GM12865 (cell line): ENCODE data around the gene SLC6A2.

Source experiments
- DNase-seq: peaks from one replicate; pipeline ENCODE4 v3.0.0; 2010; ENCODE audit warnings: low read depth
- H3K4me3 ChIP-seq: 2 replicates; pipeline ENCODE4 v1.5.1; 2011; ENCODE audit warnings: mild to moderate bottlenecking, low read depth, low read length, control low read depth
- TF ChIP-seq, protein P1 (sequence below): IDR thresholded peaks from 2 replicates; pipeline ENCODE4 v1.5.1; 2011; ENCODE audit warnings: low read length, control low read depth, low read depth, inconsistent platforms; ENCODE audit not compliant: insufficient read depth; ENCODE audit errors: missing control alignments

SLC6A2 gene

GRCh38 chr16:55686671-55687070 lies 30.9 kb downstream of the SLC6A2 start:
- TF ChIP-seq, protein P1, sequence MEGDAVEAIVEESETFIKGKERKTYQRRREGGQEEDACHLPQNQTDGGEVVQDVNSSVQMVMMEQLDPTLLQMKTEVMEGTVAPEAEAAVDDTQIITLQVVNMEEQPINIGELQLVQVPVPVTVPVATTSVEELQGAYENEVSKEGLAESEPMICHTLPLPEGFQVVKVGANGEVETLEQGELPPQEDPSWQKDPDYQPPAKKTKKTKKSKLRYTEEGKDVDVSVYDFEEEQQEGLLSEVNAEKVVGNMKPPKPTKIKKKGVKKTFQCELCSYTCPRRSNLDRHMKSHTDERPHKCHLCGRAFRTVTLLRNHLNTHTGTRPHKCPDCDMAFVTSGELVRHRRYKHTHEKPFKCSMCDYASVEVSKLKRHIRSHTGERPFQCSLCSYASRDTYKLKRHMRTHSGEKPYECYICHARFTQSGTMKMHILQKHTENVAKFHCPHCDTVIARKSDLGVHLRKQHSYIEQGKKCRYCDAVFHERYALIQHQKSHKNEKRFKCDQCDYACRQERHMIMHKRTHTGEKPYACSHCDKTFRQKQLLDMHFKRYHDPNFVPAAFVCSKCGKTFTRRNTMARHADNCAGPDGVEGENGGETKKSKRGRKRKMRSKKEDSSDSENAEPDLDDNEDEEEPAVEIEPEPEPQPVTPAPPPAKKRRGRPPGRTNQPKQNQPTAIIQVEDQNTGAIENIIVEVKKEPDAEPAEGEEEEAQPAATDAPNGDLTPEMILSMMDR: no peak
- no peak for DNase-seq
- no peak overlapping the region for H3K4me3 ChIP-seq

DNA sequence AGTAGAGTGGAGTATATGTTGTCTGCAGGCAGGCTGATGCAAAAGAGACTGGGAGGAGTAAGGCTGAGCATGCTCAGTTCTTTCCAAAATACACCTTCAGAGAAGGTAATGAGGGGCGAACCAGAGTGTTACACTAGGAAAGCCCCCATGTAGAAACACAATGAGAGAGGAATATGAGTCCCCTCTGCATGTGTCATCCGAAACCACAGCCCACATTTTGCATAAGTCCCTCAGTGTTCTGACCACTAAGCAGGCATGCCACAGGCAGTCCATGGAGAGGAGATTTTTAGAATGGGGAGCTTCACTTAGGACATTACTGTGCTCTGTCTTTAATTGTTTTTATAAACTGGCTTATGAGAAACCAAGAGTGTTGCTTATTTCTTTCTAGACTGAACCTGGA lies 32.0 kb downstream of the SLC6A2 start:
- peak; percentile 4 for DNase-seq
- TF ChIP-seq, protein P1: no peak
- H3K4me3 ChIP-seq: no peak overlapping the region

DNA sequence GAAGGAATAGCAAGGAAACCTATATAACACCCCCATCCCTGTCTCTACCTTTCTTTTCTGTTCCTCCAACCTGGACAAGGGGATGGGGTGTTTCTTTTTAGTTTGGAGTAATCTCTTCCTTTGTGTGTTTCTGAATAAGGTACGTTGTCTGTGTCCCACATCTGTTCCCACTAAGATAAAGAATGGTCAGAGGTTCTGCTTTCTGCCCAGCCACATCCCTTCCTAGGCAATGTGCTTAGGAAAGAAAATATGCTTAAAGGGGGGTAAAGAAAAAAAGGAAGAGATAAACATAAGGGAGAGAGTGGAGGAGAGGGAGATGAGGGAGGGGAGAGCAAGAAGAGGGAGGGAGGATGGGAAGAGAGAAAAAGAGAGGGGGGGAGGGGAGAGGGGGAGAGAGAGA lies 35.1 kb downstream of the SLC6A2 start:
- TF ChIP-seq, protein P1: no peak
- no peak overlapping the region for H3K4me3 ChIP-seq
- DNase-seq: no peak

GRCh38 chr16:55691771-55692170 lies 36.0 kb downstream of the SLC6A2 start:
- H3K4me3 ChIP-seq: no peak overlapping the region
- TF ChIP-seq, protein P1: no peak
- DNase-seq: no peak

DNA sequence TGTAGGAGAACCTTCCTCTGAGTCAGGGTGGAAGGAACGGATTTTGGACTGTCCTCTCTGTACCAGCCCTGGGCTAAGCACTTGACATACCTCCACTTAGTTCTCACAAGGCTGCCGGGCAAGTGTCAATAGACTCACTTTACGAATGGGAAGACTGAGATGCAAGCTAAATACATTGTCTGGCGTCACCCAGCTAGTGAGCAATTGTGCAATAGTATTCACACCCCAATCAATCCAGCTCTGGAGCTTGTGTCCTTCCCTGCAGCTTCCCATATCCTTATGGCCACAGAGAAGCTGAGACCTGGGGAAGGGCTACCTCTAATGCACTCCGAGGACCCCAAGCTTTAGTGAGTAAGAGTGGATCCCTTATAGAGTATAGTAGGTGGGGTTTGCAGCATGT lies 39.8 kb downstream of the SLC6A2 start:
- no peak for DNase-seq
- H3K4me3 ChIP-seq: no peak overlapping the region
- TF ChIP-seq, protein P1: no peak

GRCh38 chr16:55697867-55698266 lies 42.1 kb downstream of the SLC6A2 start:
- no peak overlapping the region for H3K4me3 ChIP-seq
- TF ChIP-seq, protein P1: no peak
- no peak for DNase-seq

- H3K4me3 ChIP-seq: no peak overlapping the region
- DNase-seq: no peak
- TF ChIP-seq, protein P1: no peak
These were observed 42.5 kb downstream of the SLC6A2 start for GRCh38 chr16:55698331-55698730.
